ENCODE results near the gene FLNB. TPM values are rescaled to one million over a fixed set of nuclear protein-coding genes. Genes with fewer than 3 reads are reported as not detected.

Gene FLNB
- total and polyA plus RNA-seq, 9 of the 15 experiments (the other 6 are each of a cell fraction or from before 2014, with no cell fraction given): 9.4 to 48.1 (median 25.6) TPM

- TF ChIP-seq MLX (CRISPR knock-in tag; conservative IDR thresholded peaks at IDR 0.05): no peak
- TF ChIP-seq ZNF77 (CRISPR knock-in tag; IDR thresholded peaks at IDR 0.05): no peak
- TF ChIP-seq NFIX (CRISPR knock-in tag; IDR thresholded peaks at IDR 0.05; ENCODE audit: low read depth): no peak
- no peak for TF ChIP-seq STAT5A (IDR thresholded peaks at IDR 0.05; ENCODE audit: borderline replicate concordance, low read length)
- TF ChIP-seq SNRNP70 (optimal IDR thresholded peaks at IDR 0.05; ENCODE audit: low read depth, low read length): no peak
- TF ChIP-seq HMBOX1 (IDR thresholded peaks at IDR 0.05): no peak
- TF ChIP-seq ARID2 (IDR thresholded peaks at IDR 0.05): no peak
- TF ChIP-seq THAP7 (CRISPR knock-in tag; IDR thresholded peaks at IDR 0.05): no peak
- TF ChIP-seq CBX1 (IDR thresholded peaks at IDR 0.05; ENCODE audit: low read depth): no peak
- no peak for TF ChIP-seq ZZZ3 (IDR thresholded peaks at IDR 0.05)
- no peak for TF ChIP-seq KHSRP (IDR thresholded peaks at IDR 0.05)
These were observed 95.9 kb downstream of the FLNB start (continued) for GRCh38 chr3:58104151-58104550.

All from K562 (cell line).